GM23248 (cell line): ENCODE data around the gene PCGF2. TPM values are rescaled to one million over a fixed set of nuclear protein-coding genes. Genes with fewer than 3 reads are reported as not detected.

Experiments used
- DNase-seq: peaks from one replicate; pipeline ENCODE4 v3.0.0-alpha.2; 2015
- H2AFZ ChIP-seq: fragments of 200-600 bp; sonication (generic); 2 replicates; pipeline ENCODE4 v1.6.1; 2016; ENCODE audit warnings: antibody characterized with exemption
- H3F3A ChIP-seq: fragments of 200-600 bp; sonication (generic); 2 replicates; pipeline ENCODE4 v1.6.1; 2016; ENCODE audit warnings: mild to moderate bottlenecking, antibody characterized with exemption, mixed run types; ENCODE audit not compliant: insufficient read depth
- H3K27ac ChIP-seq: fragments of 200-600 bp; sonication (generic); 2 replicates; pipeline ENCODE4 v1.5.1; 2016; ENCODE audit warnings: mild to moderate bottlenecking
- H3K27me3 ChIP-seq: fragments of 200-600 bp; sonication (generic); replicated peaks from 2 replicates; pipeline ENCODE4 v1.6.1; 2016; ENCODE audit warnings: mild to moderate bottlenecking; ENCODE audit not compliant: insufficient read depth
- H3K36me3 ChIP-seq: fragments of 200-600 bp; sonication (generic); 2 replicates; pipeline ENCODE4 v1.6.1; 2016; ENCODE audit warnings: low read depth, mild to moderate bottlenecking
- H3K4me1 ChIP-seq: fragments of 200-600 bp; sonication (generic); 2 replicates; pipeline ENCODE4 v1.6.1; 2016; ENCODE audit warnings: mild to moderate bottlenecking; ENCODE audit not compliant: insufficient read depth
- H3K4me2 ChIP-seq: fragments of 200-600 bp; sonication (generic); one replicate; pipeline ENCODE4 v1.6.1; 2016; ENCODE audit warnings: mild to moderate bottlenecking; ENCODE audit not compliant: unreplicated experiment
- H3K4me3 ChIP-seq: fragments of 200-600 bp; sonication (generic); 2 replicates; pipeline ENCODE4 v1.5.1; 2016; ENCODE audit warnings: mild to moderate bottlenecking
- H3K79me2 ChIP-seq: fragments of 200-600 bp; sonication (generic); 2 replicates; pipeline ENCODE4 v1.6.1; 2016; ENCODE audit warnings: mild to moderate bottlenecking; ENCODE audit not compliant: insufficient read depth
- H3K9ac ChIP-seq: fragments of 200-600 bp; sonication (generic); 2 replicates; pipeline ENCODE4 v1.6.1; 2016; ENCODE audit warnings: mild to moderate bottlenecking
- H3K9me2 ChIP-seq: fragments of 200-600 bp; sonication (generic); 2 replicates; pipeline ENCODE4 v1.6.1; 2016; ENCODE audit warnings: mixed run types, mild to moderate bottlenecking, moderate library complexity; ENCODE audit not compliant: insufficient read depth
- H3K9me3 ChIP-seq: fragments of 200-600 bp; sonication (generic); one replicate; pipeline ENCODE4 v1.6.1; 2017; ENCODE audit warnings: low read depth
- H4K20me1 ChIP-seq: fragments of 200-600 bp; sonication (generic); 2 replicates; pipeline ENCODE4 v1.6.0; 2016; ENCODE audit not compliant: insufficient read depth
- EZH2 ChIP-seq: fragments of 200-600 bp; sonication (generic); IDR thresholded peaks from 2 replicates; pipeline ENCODE4 v1.6.1; 2018; ENCODE audit warnings: antibody characterized with exemption, mild to moderate bottlenecking; ENCODE audit not compliant: insufficient read depth, poor library complexity, severe bottlenecking
- EZH2phosphoT487 ChIP-seq: fragments of 200-600 bp; sonication (generic); IDR thresholded peaks from 2 replicates; pipeline ENCODE4 v1.6.1; 2018; ENCODE audit warnings: antibody characterized with exemption, moderate library complexity, mild to moderate bottlenecking, low read depth; ENCODE audit not compliant: insufficient read depth
- WGBS, 2 experiments: methylation state at CpG; one replicate each; pipeline ENCODE4 v1.1.6; 2015 to 2017; ENCODE audit warnings: low lambda C conversion rate in 2 of 2, low coverage in 1 of 2; ENCODE audit errors: missing lambda C conversion rate in 2 of 2; 5-methylcytosine and 5-hydroxymethylcytosine counted together
- in situ Hi-C: fragments of 300-500 bp; cut with MboI; formaldehyde crosslinking; loops from 2 replicates; pipeline ENCODE4 v1.15.0; 2020
- polyA plus RNA-seq: library from polyadenylated mRNA; unstranded; fragments of >200 nt; fragmentation: Nextera tagmentation; extraction: Ambion mirVana; gene quantifications from 2 replicates; pipeline ENCODE4 v1.2.1, GENCODE V29; 2016
- total RNA-seq: library from RNA; depleted of rRNA; stranded (reverse); fragments of >200 nt; shearing (Covaris generic); gene quantifications from 2 replicates; pipeline ENCODE4 v1.2.3, GENCODE V29; 2014

PCGF2 gene
- total and polyA plus RNA-seq, 2 experiments from 2014 or later: 3.8 to 4.6 TPM

DNA sequence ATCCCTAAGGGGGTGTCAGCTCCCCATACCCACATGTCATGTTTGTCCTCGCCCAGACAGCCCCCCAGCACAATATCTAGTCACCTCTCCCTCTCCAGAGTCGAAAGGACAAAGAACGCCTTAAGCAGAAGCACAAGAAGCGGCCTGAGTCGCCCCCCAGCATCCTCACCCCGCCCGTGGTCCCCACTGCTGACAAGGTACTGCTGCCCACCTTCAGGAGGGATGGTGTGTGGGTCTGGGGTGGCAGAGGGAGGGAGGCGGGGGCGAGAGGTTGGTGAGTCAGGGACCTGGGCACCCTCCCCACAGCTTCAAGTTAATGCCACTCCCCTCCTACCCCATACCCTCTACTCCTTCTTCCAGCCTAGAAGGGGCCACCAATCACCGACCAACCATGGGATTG lies 35.5 kb downstream of the PCGF2 start:
- Histone ChIP-seq H4K20me1 (no peaks in the 10 kb centered on the region), H3K9me2 (no peaks in the 10 kb centered on the region), H3K27me3 (no peaks in the 10 kb centered on the region), H3K4me2 (no peak overlapping the region), H3F3A (no peaks in the 10 kb centered on the region), H3K4me1 (no peaks in the 10 kb centered on the region), H3K9ac (no peak overlapping the region), H2AFZ (no peak overlapping the region), H3K27ac (no peak overlapping the region), H3K79me2 (no peaks in the 10 kb centered on the region), H3K9me3 (no peaks in the 10 kb centered on the region), H3K36me3 (no peaks in the 10 kb centered on the region; the same call in 1 of the 2 replicates), H3K4me3 (no peak overlapping the region)
- DNase-seq: no peak
- WGBS, 2 experiments: 89 to 92% methylated on average over 10 of the region's 10 CpGs
- in situ Hi-C loops: no loop called here
- no peak for TF ChIP-seq EZH2phosphoT487
- no peak for TF ChIP-seq EZH2

DNA sequence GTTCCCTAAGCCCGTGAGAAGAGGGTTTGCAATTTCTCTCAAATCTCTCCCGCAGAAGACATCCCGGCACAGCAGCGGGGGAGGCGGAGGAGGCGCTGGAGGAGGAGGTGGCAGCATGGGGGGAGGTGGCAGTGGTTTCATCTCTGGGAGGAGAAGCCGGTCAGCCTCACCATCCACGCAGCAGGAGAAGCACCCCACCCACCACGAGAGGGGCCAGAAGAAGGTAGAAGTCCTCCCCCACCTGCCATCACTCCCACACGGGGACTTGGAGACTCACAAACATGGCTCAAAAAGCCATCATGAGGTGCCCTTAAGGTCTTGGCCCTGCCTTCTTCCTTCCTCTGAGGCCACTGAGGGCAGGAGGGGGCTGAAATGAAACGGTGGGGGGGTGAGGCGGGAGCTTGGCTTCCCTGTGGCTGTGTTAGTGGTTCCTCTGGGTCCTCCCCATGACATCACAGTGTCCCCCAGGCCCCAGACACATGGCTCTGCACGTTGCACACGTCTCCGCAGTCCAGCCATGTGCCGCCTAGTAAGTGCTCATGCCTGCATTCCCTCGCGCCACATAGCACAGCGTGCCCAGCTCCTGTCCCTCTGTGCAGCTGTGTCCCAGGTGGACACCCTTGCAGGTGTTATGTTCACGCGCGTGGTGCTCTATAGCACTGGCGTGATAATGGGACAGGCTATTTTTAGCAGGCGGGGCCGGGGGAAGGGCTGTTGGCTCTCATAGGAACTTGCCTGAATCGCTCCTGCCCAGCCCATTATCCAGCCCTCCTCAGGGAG lies 36.2 kb downstream of the PCGF2 start:
- no peaks in the 10 kb centered on the region for H3K79me2 ChIP-seq
- in situ Hi-C loops: no loop called here
- TF ChIP-seq EZH2: no peak
- no peak overlapping the region for H3K27ac ChIP-seq
- no peak overlapping the region for H3K9ac ChIP-seq
- H3F3A ChIP-seq: no peaks in the 10 kb centered on the region
- no peak overlapping the region for H2AFZ ChIP-seq
- no peak overlapping the region for H3K4me3 ChIP-seq
- no peaks in the 10 kb centered on the region; the same call in 1 of the 2 replicates for H3K36me3 ChIP-seq
- no peaks in the 10 kb centered on the region for H3K4me1 ChIP-seq
- H3K4me2 ChIP-seq: no peak overlapping the region
- WGBS, 2 experiments: 86 to 89% methylated on average over 19 to 26 of the region's 26 CpGs
- no peak for DNase-seq
- no peaks in the 10 kb centered on the region for H3K27me3 ChIP-seq
- H3K9me2 ChIP-seq: no peaks in the 10 kb centered on the region
- no peaks in the 10 kb centered on the region for H3K9me3 ChIP-seq
- H4K20me1 ChIP-seq: no peaks in the 10 kb centered on the region

GRCh38 chr17:38710985-38711384 lies 37.2 kb downstream of the PCGF2 start:
- H3K27me3 ChIP-seq: no peaks in the 10 kb centered on the region
- H3K4me2 ChIP-seq: no peak overlapping the region
- H3F3A ChIP-seq: no peaks in the 10 kb centered on the region
- WGBS, 2 experiments: 77 to 95% methylated on average over 5 of the region's 5 CpGs
- no peak overlapping the region for H3K27ac ChIP-seq
- no peaks in the 10 kb centered on the region for H3K4me1 ChIP-seq
- no peaks in the 10 kb centered on the region; the same call in 1 of the 2 replicates for H3K36me3 ChIP-seq
- no peak overlapping the region for H2AFZ ChIP-seq
- H3K9ac ChIP-seq: no peak overlapping the region
- no peak overlapping the region for H3K4me3 ChIP-seq
- in situ Hi-C loops: no loop called here
- H3K79me2 ChIP-seq: no peaks in the 10 kb centered on the region
- no peak for DNase-seq
- no peaks in the 10 kb centered on the region for H3K9me2 ChIP-seq
- no peaks in the 10 kb centered on the region for H3K9me3 ChIP-seq
- no peaks in the 10 kb centered on the region for H4K20me1 ChIP-seq
- TF ChIP-seq EZH2phosphoT487: no peak
- no peak for TF ChIP-seq EZH2

GRCh38 chr17:38710604-38710962 lies 37.6 kb downstream of the PCGF2 start:
- Histone ChIP-seq H3K9me2 (no peaks in the 10 kb centered on the region), H3K9me3 (no peaks in the 10 kb centered on the region), H3K9ac (no peak overlapping the region), H3K27ac (no peak overlapping the region), H3K36me3 (no peaks in the 10 kb centered on the region; the same call in 1 of the 2 replicates), H3K79me2 (no peaks in the 10 kb centered on the region), H3F3A (no peaks in the 10 kb centered on the region), H4K20me1 (no peaks in the 10 kb centered on the region), H3K27me3 (no peaks in the 10 kb centered on the region), H3K4me3 (no peak overlapping the region), H3K4me2 (no peak overlapping the region), H3K4me1 (no peaks in the 10 kb centered on the region), H2AFZ (no peak overlapping the region)
- DNase-seq: no peak
- in situ Hi-C loops: no loop called here
- 84 to 87% methylated on average over 3 of the region's 3 CpGs for WGBS, 2 experiments
- no peak for TF ChIP-seq EZH2
- no peak for TF ChIP-seq EZH2phosphoT487
